ENCODE results near the gene XIRP1. TPM values are rescaled to one million over a fixed set of nuclear protein-coding genes. Genes with fewer than 3 reads are reported as not detected.

XIRP1 gene
- total RNA-seq, 1 experiment from 2014 or later = not detected

DNA sequence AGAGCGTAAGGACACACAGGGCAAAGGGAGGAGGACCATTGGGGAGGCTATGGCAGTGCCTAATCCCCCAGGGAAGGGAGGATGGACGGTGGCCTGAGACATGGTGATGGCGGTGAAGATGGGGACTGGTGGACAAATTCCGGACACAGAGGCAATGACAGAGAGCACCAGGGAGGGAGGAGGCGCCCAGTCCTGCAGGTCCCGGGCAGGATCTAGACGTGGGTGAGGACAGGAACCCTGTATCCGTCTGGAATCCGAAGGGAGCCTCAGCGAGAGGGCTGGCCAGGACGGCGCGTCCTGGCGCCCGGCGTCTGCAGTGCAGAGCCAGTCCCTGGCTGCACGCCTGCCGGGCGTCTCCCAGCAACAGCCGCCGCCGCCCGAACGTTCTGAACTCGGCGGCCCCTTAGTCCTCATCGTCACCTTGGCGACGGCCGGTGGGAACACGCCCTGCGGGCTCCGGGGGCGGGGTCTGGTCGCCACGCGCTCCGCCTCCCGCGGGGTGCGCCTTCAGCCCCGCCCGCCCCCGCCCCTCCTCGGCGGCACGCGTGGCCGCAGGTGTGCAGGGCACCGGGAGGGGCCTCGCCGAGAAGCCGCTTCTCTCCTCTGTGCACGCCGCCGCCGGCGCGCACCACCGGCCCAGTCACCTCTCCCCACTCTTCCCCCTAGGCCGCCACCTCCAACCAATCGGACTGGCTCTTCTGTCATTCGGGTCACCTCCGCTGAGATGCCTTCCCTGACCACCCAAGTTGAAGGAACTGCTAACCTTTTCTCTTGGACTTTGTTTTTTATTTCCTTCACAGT lies 11.6 kb downstream of the XIRP1 start:
- peaks cover 31% of the 10 kb centered on the region for H3K4me1 ChIP-seq (ENCODE audit: low read length)
- peak overlapping the region; percentile 58 for H3K9ac ChIP-seq (ENCODE audit: low read length)
- no peaks in the 10 kb centered on the region for H3K79me2 ChIP-seq (ENCODE audit: low read length)
- H3K4me3 ChIP-seq (ENCODE audit: low read length) = peak overlapping the region; percentile 66
- DNase-seq = peak; percentile 94
- H3K36me3 ChIP-seq (ENCODE audit: insufficient read depth, low read length) = no peaks in the 10 kb centered on the region
- H2AFZ ChIP-seq (ENCODE audit: low read length) = peak overlapping the region; percentile 39; the same call in 1 of the 2 replicates
- H3K27me3 ChIP-seq (ENCODE audit: low read length) = no peaks in the 10 kb centered on the region
- no peaks in the 10 kb centered on the region for H3K9me2 ChIP-seq (replicated peaks; ENCODE audit: insufficient read depth, low read length)
- 0 out of 2 replicates have a peak, but pooled peaks cover 4% of the 10 kb centered on the region for H4K20me1 ChIP-seq (ENCODE audit: insufficient read depth, low read depth, low read length)
- no peak overlapping the region for H3K27ac ChIP-seq (ENCODE audit: low read length)
- no peaks in the 10 kb centered on the region for H3K9me3 ChIP-seq (ENCODE audit: low read length)
- H3K4me2 ChIP-seq (ENCODE audit: low read depth, low read length, poor library complexity, severe bottlenecking) = peak overlapping the region; percentile 81

DNA sequence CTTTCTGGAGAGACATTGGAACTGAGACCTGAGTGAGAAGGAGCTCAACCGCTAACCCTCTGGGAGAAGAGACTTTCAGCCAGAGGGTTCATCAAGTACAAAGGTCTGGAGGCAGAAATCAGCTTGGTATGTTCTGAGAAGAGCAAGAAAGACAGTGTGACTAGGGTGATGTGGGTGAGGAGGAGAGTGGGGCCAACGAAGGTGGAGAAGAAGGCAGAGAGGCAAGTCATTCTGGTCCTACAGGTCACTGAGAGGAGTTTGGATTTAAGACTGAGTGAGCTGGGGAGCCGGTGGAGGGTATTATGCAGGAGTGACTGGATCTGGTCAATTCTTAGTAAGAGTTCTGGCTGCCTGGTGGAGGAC lies 12.2 kb downstream of the XIRP1 start:
- Histone ChIP-seq H3K4me2 (ENCODE audit: low read depth, low read length, poor library complexity, severe bottlenecking) (peak overlapping the region; percentile 81), H3K27me3 (ENCODE audit: low read length) (no peaks in the 10 kb centered on the region), H4K20me1 (ENCODE audit: insufficient read depth, low read depth, low read length) (0 out of 2 replicates have a peak, but pooled peaks cover 4% of the 10 kb centered on the region), H3K36me3 (ENCODE audit: insufficient read depth, low read length) (no peaks in the 10 kb centered on the region), H3K9me3 (ENCODE audit: low read length) (no peaks in the 10 kb centered on the region), H3K4me3 (ENCODE audit: low read length) (peak overlapping the region; percentile 66), H3K27ac (ENCODE audit: low read length) (no peak overlapping the region), H3K79me2 (ENCODE audit: low read length) (no peaks in the 10 kb centered on the region), H3K9ac (ENCODE audit: low read length) (peak overlapping the region; percentile 58), H2AFZ (ENCODE audit: low read length) (peak overlapping the region; percentile 39; the same call in 1 of the 2 replicates), H3K4me1 (ENCODE audit: low read length) (peaks cover 31% of the 10 kb centered on the region), H3K9me2 (replicated peaks; ENCODE audit: insufficient read depth, low read length) (no peaks in the 10 kb centered on the region)
- no peak for DNase-seq

DNA sequence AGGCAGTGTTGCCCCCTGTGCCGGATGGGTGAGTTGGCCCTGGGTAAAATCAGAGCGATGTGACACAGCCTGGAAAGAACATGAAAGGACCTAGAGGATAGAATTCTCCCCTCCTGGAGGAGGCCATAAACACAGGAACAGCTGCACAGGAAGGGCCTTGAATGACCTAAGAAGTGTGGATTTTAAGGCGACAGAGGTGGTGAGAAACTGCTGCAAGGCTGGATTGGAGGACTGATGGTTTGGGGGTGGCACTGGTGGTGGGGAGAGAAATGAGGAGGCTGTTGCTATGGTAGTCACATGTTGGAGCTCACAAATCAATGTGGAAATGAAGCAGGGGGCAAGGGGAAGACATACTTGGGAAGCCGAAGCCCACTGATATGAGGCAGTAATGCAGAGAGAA lies 13.8 kb downstream of the XIRP1 start:
- H3K9me2 ChIP-seq (replicated peaks; ENCODE audit: insufficient read depth, low read length) = no peaks in the 10 kb centered on the region
- H3K4me1 ChIP-seq (ENCODE audit: low read length) = peaks cover 31% of the 10 kb centered on the region
- DNase-seq = no peak
- peak overlapping the region; percentile 98; the same call in 1 of the 2 replicates for H2AFZ ChIP-seq (ENCODE audit: low read length)
- H3K9ac ChIP-seq (ENCODE audit: low read length) = peak overlapping the region; percentile 79
- H3K36me3 ChIP-seq (ENCODE audit: insufficient read depth, low read length) = no peaks in the 10 kb centered on the region
- peak overlapping the region; percentile 100 for H3K4me2 ChIP-seq (ENCODE audit: low read depth, low read length, poor library complexity, severe bottlenecking)
- H3K79me2 ChIP-seq (ENCODE audit: low read length) = no peaks in the 10 kb centered on the region
- no peaks in the 10 kb centered on the region for H3K27me3 ChIP-seq (ENCODE audit: low read length)
- peak overlapping the region; percentile 83 for H3K4me3 ChIP-seq (ENCODE audit: low read length)
- no peaks in the 10 kb centered on the region for H4K20me1 ChIP-seq (ENCODE audit: insufficient read depth, low read depth, low read length)
- no peak overlapping the region for H3K27ac ChIP-seq (ENCODE audit: low read length)
- H3K9me3 ChIP-seq (ENCODE audit: low read length) = no peaks in the 10 kb centered on the region

DNA sequence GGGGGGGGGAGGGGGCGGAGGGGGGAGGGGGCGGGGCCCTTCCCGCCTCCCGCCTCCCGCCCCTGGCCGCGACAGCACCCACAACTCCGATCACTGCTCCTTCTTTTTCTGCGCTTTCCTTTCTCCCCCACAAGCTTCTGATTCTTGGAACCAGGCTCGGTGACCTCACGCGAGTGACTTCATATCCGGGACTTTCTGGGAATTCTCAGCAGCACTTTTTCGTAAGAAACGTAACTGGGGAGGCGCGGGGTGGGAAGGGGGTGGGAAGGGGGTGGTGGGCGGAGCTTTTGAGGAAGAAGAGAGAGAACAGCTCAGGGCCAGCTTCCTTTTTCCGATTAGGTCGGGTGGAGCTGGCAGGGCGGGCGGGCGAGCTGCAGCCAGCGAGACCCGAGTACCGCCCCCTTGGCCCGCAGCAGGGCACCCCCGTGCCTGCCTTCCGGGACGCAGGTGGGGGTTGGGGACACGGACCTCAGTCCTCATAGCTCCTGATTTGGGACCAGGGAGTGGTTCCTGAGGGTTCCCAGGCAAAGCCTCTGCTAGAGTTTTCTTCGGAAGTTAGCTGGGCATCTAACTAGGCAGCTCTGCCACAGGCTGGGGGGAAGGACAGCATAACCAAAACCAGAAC lies 14.6 kb downstream of the XIRP1 start:
- H3K79me2 ChIP-seq (ENCODE audit: low read length) = no peaks in the 10 kb centered on the region
- peak overlapping the region; percentile 83 for H3K4me3 ChIP-seq (ENCODE audit: low read length)
- H2AFZ ChIP-seq (ENCODE audit: low read length) = peak overlapping the region; percentile 98
- no peaks in the 10 kb centered on the region for H3K27me3 ChIP-seq (ENCODE audit: low read length)
- peak overlapping the region; percentile 100 for H3K4me2 ChIP-seq (ENCODE audit: low read depth, low read length, poor library complexity, severe bottlenecking)
- peak overlapping the region; percentile 79 for H3K9ac ChIP-seq (ENCODE audit: low read length)
- H3K36me3 ChIP-seq (ENCODE audit: insufficient read depth, low read length) = no peaks in the 10 kb centered on the region
- peak; percentile 88 for DNase-seq
- H3K9me2 ChIP-seq (replicated peaks; ENCODE audit: insufficient read depth, low read length) = no peaks in the 10 kb centered on the region
- H3K27ac ChIP-seq (ENCODE audit: low read length) = no peak overlapping the region
- no peaks in the 10 kb centered on the region for H4K20me1 ChIP-seq (ENCODE audit: insufficient read depth, low read depth, low read length)
- H3K9me3 ChIP-seq (ENCODE audit: low read length) = no peaks in the 10 kb centered on the region
- H3K4me1 ChIP-seq (ENCODE audit: low read length) = peaks cover 31% of the 10 kb centered on the region

DNA sequence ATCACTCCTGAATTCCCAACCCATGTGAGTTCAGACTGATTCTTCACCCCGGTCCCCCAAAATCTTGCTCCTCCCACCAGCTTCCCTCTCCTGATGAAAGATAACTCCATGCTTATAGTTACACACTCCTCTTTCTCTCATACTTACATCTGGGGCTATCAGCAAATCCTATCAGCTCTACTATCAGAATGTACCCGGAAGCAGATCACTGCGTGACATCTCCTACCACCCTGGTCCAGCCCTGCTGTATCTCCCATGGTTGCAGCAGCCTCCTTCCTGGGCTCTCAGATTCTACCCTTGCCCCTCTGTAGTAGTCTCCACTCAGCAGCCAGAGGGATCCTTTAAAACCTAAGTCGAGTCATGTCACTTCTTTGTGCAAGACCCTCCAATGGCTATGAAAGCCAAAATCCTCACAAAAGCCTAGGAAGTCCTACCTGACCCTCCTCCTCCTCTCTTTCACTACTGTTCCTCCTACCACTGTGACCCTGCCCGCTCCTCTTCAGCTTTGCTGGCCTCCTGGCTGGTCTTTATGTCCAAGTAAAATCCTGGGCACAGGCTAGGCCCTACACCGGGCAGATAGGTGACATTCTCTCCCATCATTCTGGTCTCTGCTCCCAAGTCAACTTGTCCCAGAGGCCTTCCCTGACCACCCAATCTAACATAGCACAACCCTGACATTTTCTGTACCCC lies 16.2 kb downstream of the XIRP1 start:
- peaks cover 29% of the 10 kb centered on the region for H3K4me1 ChIP-seq (ENCODE audit: low read length)
- H3K36me3 ChIP-seq (ENCODE audit: insufficient read depth, low read length) = no peaks in the 10 kb centered on the region
- no peaks in the 10 kb centered on the region for H3K27me3 ChIP-seq (ENCODE audit: low read length)
- no peak overlapping the region for H2AFZ ChIP-seq (ENCODE audit: low read length)
- no peaks in the 10 kb centered on the region for H3K9me2 ChIP-seq (replicated peaks; ENCODE audit: insufficient read depth, low read length)
- H3K9me3 ChIP-seq (ENCODE audit: low read length) = no peaks in the 10 kb centered on the region
- DNase-seq = no peak
- no peaks in the 10 kb centered on the region for H4K20me1 ChIP-seq (ENCODE audit: insufficient read depth, low read depth, low read length)
- no peak overlapping the region for H3K9ac ChIP-seq (ENCODE audit: low read length)
- H3K79me2 ChIP-seq (ENCODE audit: low read length) = no peaks in the 10 kb centered on the region
- no peak overlapping the region for H3K4me2 ChIP-seq (ENCODE audit: low read depth, low read length, poor library complexity, severe bottlenecking)
- no peak overlapping the region for H3K27ac ChIP-seq (ENCODE audit: low read length)
- H3K4me3 ChIP-seq (ENCODE audit: low read length) = no peak overlapping the region

DNA sequence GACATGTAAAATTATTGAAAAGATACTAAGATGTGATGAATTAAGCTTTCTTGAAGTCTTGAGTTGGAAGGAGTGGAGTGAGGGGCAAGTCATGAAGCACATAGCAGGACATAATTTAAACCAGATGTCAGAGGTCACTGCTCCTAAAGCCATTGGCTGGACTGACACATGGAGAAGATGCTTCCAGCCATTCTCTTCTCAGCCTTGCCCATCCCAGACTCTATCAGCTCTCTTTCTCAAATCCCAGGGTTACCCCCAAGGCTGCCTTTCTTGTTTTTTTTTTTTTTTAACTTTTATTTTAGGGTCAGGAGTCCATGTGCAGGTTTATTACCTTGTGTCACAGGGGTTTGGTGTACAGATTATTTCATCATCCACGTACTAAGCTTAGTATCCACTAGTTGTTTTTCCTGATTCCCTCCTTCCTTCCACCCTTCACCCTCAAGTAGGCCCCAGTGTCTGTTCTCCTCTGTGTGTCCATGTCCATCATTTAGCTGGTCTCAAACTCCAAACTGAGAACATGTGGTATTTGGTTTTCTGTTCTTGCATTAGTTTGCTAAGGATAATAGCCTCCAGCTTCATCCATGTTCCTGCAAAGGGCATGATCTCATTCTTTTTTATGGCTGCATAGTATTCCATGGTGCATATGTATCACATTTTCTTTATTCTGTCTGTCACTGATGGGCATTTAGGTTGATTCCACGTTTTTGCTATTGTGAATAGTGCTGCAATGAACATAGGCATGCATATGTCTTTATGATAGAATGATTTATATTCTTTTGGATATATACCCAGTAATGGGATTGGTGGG lies 18.9 kb downstream of the XIRP1 start:
- no peak for DNase-seq
- Histone ChIP-seq H2AFZ (ENCODE audit: low read length) (no peak overlapping the region), H3K9me2 (replicated peaks; ENCODE audit: insufficient read depth, low read length) (no peaks in the 10 kb centered on the region), H3K4me2 (ENCODE audit: low read depth, low read length, poor library complexity, severe bottlenecking) (no peak overlapping the region), H4K20me1 (ENCODE audit: insufficient read depth, low read depth, low read length) (no peaks in the 10 kb centered on the region), H3K27ac (ENCODE audit: low read length) (no peak overlapping the region), H3K4me3 (ENCODE audit: low read length) (no peak overlapping the region), H3K9ac (ENCODE audit: low read length) (no peak overlapping the region), H3K4me1 (ENCODE audit: low read length) (peaks cover 10% of the 10 kb centered on the region), H3K36me3 (ENCODE audit: insufficient read depth, low read length) (no peaks in the 10 kb centered on the region), H3K27me3 (ENCODE audit: low read length) (no peaks in the 10 kb centered on the region), H3K9me3 (ENCODE audit: low read length) (no peaks in the 10 kb centered on the region), H3K79me2 (ENCODE audit: low read length) (no peaks in the 10 kb centered on the region)

DNA sequence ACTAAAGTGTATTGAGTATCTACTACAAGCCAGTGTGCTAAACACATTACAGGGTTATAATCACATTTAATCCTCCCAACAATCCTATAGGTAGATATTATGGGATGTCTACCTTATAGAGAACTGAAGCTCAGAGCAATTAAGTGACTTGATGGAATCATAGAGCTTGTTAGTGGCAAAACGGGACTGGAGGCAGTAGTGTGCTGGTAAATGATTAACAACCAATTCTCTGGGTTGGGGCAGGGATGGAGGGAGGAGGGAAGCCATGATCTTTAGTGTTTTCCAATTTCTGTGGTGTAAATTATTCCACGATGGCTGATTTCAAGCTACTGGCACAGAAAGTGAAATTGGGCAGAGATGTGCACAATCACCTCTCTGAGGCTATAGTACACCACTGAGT lies 20.5 kb downstream of the XIRP1 start:
- Histone ChIP-seq H3K27me3 (ENCODE audit: low read length) (no peaks in the 10 kb centered on the region), H3K27ac (ENCODE audit: low read length) (no peak overlapping the region), H3K36me3 (ENCODE audit: insufficient read depth, low read length) (no peaks in the 10 kb centered on the region), H3K9me2 (replicated peaks; ENCODE audit: insufficient read depth, low read length) (no peaks in the 10 kb centered on the region), H3K4me3 (ENCODE audit: low read length) (no peak overlapping the region), H4K20me1 (ENCODE audit: insufficient read depth, low read depth, low read length) (no peaks in the 10 kb centered on the region), H3K9ac (ENCODE audit: low read length) (no peak overlapping the region), H2AFZ (ENCODE audit: low read length) (no peak overlapping the region), H3K9me3 (ENCODE audit: low read length) (no peaks in the 10 kb centered on the region), H3K79me2 (ENCODE audit: low read length) (no peaks in the 10 kb centered on the region), H3K4me1 (ENCODE audit: low read length) (no peaks in the 10 kb centered on the region), H3K4me2 (ENCODE audit: low read depth, low read length, poor library complexity, severe bottlenecking) (no peak overlapping the region)
- no peak for DNase-seq

Data from Karpas-422 (cell line).